CD14-positive monocyte (primary cell): Measurements from ENCODE around the gene NT5DC4. TPM values are rescaled to one million over a fixed set of nuclear protein-coding genes. Genes with fewer than 3 reads are reported as not detected.

Experiments
- DNase-seq, 3 donors: peaks; one replicate each; pipeline ENCODE4 v3.0.0-alpha.2; 2011 to 2022
- H2AFZ ChIP-seq: 2 replicates; pipeline ENCODE4 v1.6.0; 2012; ENCODE audit warnings: mild to moderate bottlenecking, low read depth, low read length, inconsistent platforms; ENCODE audit not compliant: insufficient read depth, poor library complexity, severe bottlenecking
- H3K27ac ChIP-seq, 2 donors: 1 replicate in 1 of 2; 2 replicates in 1 of 2; pipeline ENCODE4 v1.5.1; 2012 to 2013; ENCODE audit warnings: low read length in 2 of 2, control low read depth in 1 of 2, inconsistent platforms in 1 of 2, low read depth in 1 of 2, mild to moderate bottlenecking in 1 of 2
- H3K27me3 ChIP-seq, 2 donors: one replicate each; pipeline versions ENCODE4 v1.6.0 to v1.6.1; 2011 to 2013; ENCODE audit warnings: low read length in 2 of 2; ENCODE audit not compliant: control insufficient read depth in 2 of 2, insufficient read depth in 2 of 2
- H3K36me3 ChIP-seq, 2 donors: replicated peaks in 1 of 2; 1 replicate in 1 of 2; 2 replicates in 1 of 2; pipeline versions ENCODE4 v1.5.1 to v1.6.1; 2012 to 2013; ENCODE audit warnings: low read length in 2 of 2, control low read depth in 1 of 2, inconsistent platforms in 1 of 2, mild to moderate bottlenecking in 1 of 2; ENCODE audit not compliant: insufficient read depth in 2 of 2, control insufficient read depth in 1 of 2
- H3K4me1 ChIP-seq, 2 donors: 1 replicate in 1 of 2; 2 replicates in 1 of 2; pipeline versions ENCODE4 v1.5.1 to v1.6.1; 2012 to 2013; ENCODE audit warnings: low read length in 2 of 2, control low read depth in 1 of 2, inconsistent platforms in 1 of 2, mild to moderate bottlenecking in 1 of 2, moderate library complexity in 1 of 2; ENCODE audit not compliant: insufficient read depth in 2 of 2, control insufficient read depth in 1 of 2
- H3K4me2 ChIP-seq: replicated peaks from 2 replicates; pipeline ENCODE3; 2012; ENCODE audit warnings: low read length, moderate library complexity, mild to moderate bottlenecking; ENCODE audit not compliant: poor library complexity, severe bottlenecking; ENCODE audit errors: extremely low read depth
- H3K4me3 ChIP-seq, 3 experiments: fragments of 200-600 bp in 1 of 3; sonication (generic) in 1 of 3; replicated peaks in 1 of 3; 1 replicate in 2 of 3; 2 replicates in 1 of 3; pipeline ENCODE4 v1.5.1; 2011 to 2013; ENCODE audit warnings: low read length in 3 of 3, mild to moderate bottlenecking in 3 of 3, control low read depth in 2 of 3, low read depth in 2 of 3, inconsistent platforms in 1 of 3, moderate library complexity in 1 of 3
- H3K79me2 ChIP-seq: 2 replicates; pipeline ENCODE4 v1.6.0; 2012; ENCODE audit warnings: mild to moderate bottlenecking, control low read depth, inconsistent platforms, low read length, moderate library complexity; ENCODE audit not compliant: insufficient read depth
- H3K9ac ChIP-seq: 2 replicates; pipeline ENCODE4 v1.6.0; 2017; ENCODE audit warnings: low read length, mild to moderate bottlenecking; ENCODE audit not compliant: insufficient read depth, poor library complexity, severe bottlenecking
- H3K9me3 ChIP-seq, 2 donors: replicated peaks in 1 of 2; 1 replicate in 1 of 2; 2 replicates in 1 of 2; pipeline versions ENCODE4 v1.5.1 to v1.6.1; 2012 to 2013; ENCODE audit warnings: low read length in 2 of 2, control low read depth in 1 of 2; ENCODE audit not compliant: control insufficient read depth in 1 of 2, insufficient read depth in 1 of 2
- H4K20me1 ChIP-seq: 2 replicates; pipeline ENCODE4 v1.6.0; 2012; ENCODE audit warnings: mild to moderate bottlenecking, low read length, control low read depth, moderate library complexity; ENCODE audit not compliant: insufficient read depth
- H3K27ac Mint-ChIP-seq, 7 donors: one replicate each; pipeline ENCODE4 v1.8.0; 2020; ENCODE audit warnings: mild to moderate bottlenecking in 7 of 7, mixed read lengths in 7 of 7, moderate library complexity in 6 of 7, inconsistent platforms in 2 of 7
- H3K27me3 Mint-ChIP-seq, 3 donors: one replicate each; pipeline ENCODE4 v1.8.0; 2021 to 2022; ENCODE audit warnings: low read depth in 3 of 3, mild to moderate bottlenecking in 3 of 3, mixed read lengths in 3 of 3, moderate library complexity in 3 of 3, inconsistent platforms in 1 of 3
- H3K36me3 Mint-ChIP-seq, 2 donors: one replicate each; pipeline ENCODE4 v1.8.0; 2020; ENCODE audit warnings: mixed read lengths in 2 of 2, inconsistent platforms in 1 of 2, mild to moderate bottlenecking in 1 of 2
- H3K4me1 Mint-ChIP-seq: one replicate; pipeline ENCODE4 v1.8.0; 2020; ENCODE audit warnings: mild to moderate bottlenecking, mixed read lengths
- H3K4me3 Mint-ChIP-seq, 2 donors: one replicate each; pipeline ENCODE4 v1.8.0; 2020; ENCODE audit warnings: mild to moderate bottlenecking in 2 of 2, mixed read lengths in 2 of 2, moderate library complexity in 1 of 2
- H3K9me3 Mint-ChIP-seq, 7 donors: one replicate each; pipeline ENCODE4 v1.8.0; 2020 to 2022; ENCODE audit warnings: mixed read lengths in 7 of 7, mild to moderate bottlenecking in 6 of 7, moderate library complexity in 6 of 7, inconsistent platforms in 2 of 7
- CTCF ChIP-seq: fragments of 200-600 bp; IDR thresholded peaks from one replicate; pipeline ENCODE4 v1.8.0; 2022; ENCODE audit warnings: antibody characterized with exemption, mild to moderate bottlenecking
- WGBS: methylation state at CpG from one replicate; pipeline ENCODE4 v1.1.5; 2013; ENCODE audit warnings: missing lambda C conversion rate; ENCODE audit not compliant: insufficient coverage; 5-methylcytosine and 5-hydroxymethylcytosine counted together
- intact Hi-C, 2 donors: fragments of 100-400 bp; cut with micrococcal nuclease; formaldehyde crosslinking; loops; one replicate each; pipeline versions ENCODE4 v1.15.0 to v1.15.1; 2023
- polyA plus RNA-seq, 3 donors: library from polyadenylated mRNA; depleted of rRNA in 1 of 3; unstranded in 2 of 3; stranded (reverse) in 1 of 3; fragments of 300-500 nt in 2 of 3; fragments of >200 nt in 1 of 3; fragmentation: Illumina TruSeq in 2 of 3; gene quantifications; 1 replicate in 2 of 3; 2 replicates in 1 of 3; pipeline ENCODE4 v1.2.3, GENCODE V29; 2012 to 2021

Gene NT5DC4
- polyA plus RNA-seq, 3 donors = 2.2 TPM; not detected in 2

GRCh38 chr2:112708968-112709367, 11.9 kb upstream of the NT5DC4 start:
- H3K4me1 Mint-ChIP-seq = peaks cover 78% of the 10 kb centered on the region
- Histone ChIP-seq H3K79me2 (no peaks in the 10 kb centered on the region), H3K27me3 (no peaks in the 10 kb centered on the region), H4K20me1 (no peaks in the 10 kb centered on the region), H3K27ac (peak overlapping the region; percentile 91 to 96), H3K4me3 (peak overlapping the region in 1 of 3 experiments; percentile 49), H3K36me3 (no peaks in the 10 kb centered on the region), H3K9me3 (no peaks in the 10 kb centered on the region), H3K9ac (peak overlapping the region; percentile 49), H2AFZ (peak overlapping the region; percentile 67), H3K4me2 (peak overlapping the region; percentile 68), H3K4me1 (peaks cover 61 to 66% of the 10 kb centered on the region in 2 donors)
- H3K36me3 Mint-ChIP-seq = peaks cover 0 to 2% of the 10 kb centered on the region in 2 donors
- H3K27me3 Mint-ChIP-seq = peaks cover 0 to 8% (median 3%) of the 10 kb centered on the region in 3 donors
- no peak overlapping the region for H3K4me3 Mint-ChIP-seq
- TF ChIP-seq CTCF = no peak
- H3K9me3 Mint-ChIP-seq = no peaks in the 10 kb centered on the region
- 81% methylated on average over 3 of the region's 10 CpGs for WGBS
- no peak for DNase-seq
- peak overlapping the region; percentile 95 to 99 (median 98) for H3K27ac Mint-ChIP-seq
- intact Hi-C loops = no loop called here

GRCh38 chr2:112709703-112710102, 11.1 kb upstream of the NT5DC4 start:
- peak overlapping the region; percentile 95 to 99 (median 98) for H3K27ac Mint-ChIP-seq
- Histone ChIP-seq H3K9me3 (no peaks in the 10 kb centered on the region), H3K36me3 (no peaks in the 10 kb centered on the region), H3K4me3 (no peak overlapping the region), H3K4me2 (no peak overlapping the region), H3K27me3 (no peaks in the 10 kb centered on the region), H3K9ac (no peak overlapping the region), H4K20me1 (no peaks in the 10 kb centered on the region), H3K4me1 (peaks cover 61 to 66% of the 10 kb centered on the region in 2 donors), H2AFZ (peak overlapping the region; percentile 58), H3K79me2 (no peaks in the 10 kb centered on the region), H3K27ac (peak overlapping the region; percentile 91 to 96)
- H3K4me3 Mint-ChIP-seq = no peak overlapping the region
- intact Hi-C loops = no loop called here
- H3K9me3 Mint-ChIP-seq = no peaks in the 10 kb centered on the region
- peaks cover 0 to 2% of the 10 kb centered on the region in 2 donors for H3K36me3 Mint-ChIP-seq
- peaks cover 0 to 6% (median 3%) of the 10 kb centered on the region in 3 donors for H3K27me3 Mint-ChIP-seq
- WGBS = 91% methylated on average over 4 of the region's 6 CpGs
- no peak for DNase-seq
- no peak for TF ChIP-seq CTCF
- H3K4me1 Mint-ChIP-seq = peaks cover 78% of the 10 kb centered on the region
